ENCODE results near the gene FOXL3.

FOXL3 gene

GRCh38 chr7:302054-302992 is 12.4 kb downstream of the FOXL3 start:
- DNase-seq (ENCODE audit: low read depth) = no peak

GRCh38 chr7:303425-303824 is 13.5 kb downstream of the FOXL3 start:
- no peak for DNase-seq (ENCODE audit: low read depth)

GRCh38 chr7:303884-304573 is 14.1 kb downstream of the FOXL3 start:
- no peak for DNase-seq (ENCODE audit: low read depth)

GRCh38 chr7:304574-305409 is 14.8 kb downstream of the FOXL3 start:
- DNase-seq (ENCODE audit: low read depth) = no peak

- DNase-seq (ENCODE audit: low read depth) = no peak
Observed at GRCh38 chr7:305410-306151, 15.6 kb downstream of the FOXL3 start.

- no peak for DNase-seq (ENCODE audit: low read depth)
Observed at GRCh38 chr7:307970-308369, 18.0 kb downstream of the FOXL3 start.

GRCh38 chr7:309586-310228 is 19.7 kb downstream of the FOXL3 start:
- no peak for DNase-seq (ENCODE audit: low read depth)

GRCh38 chr7:311131-311680 is 21.2 kb downstream of the FOXL3 start:
- DNase-seq (ENCODE audit: low read depth) = no peak

- no peak for DNase-seq (ENCODE audit: low read depth)
Observed at GRCh38 chr7:311796-312195, 21.8 kb downstream of the FOXL3 start.

GRCh38 chr7:312424-312823 is 22.5 kb downstream of the FOXL3 start:
- DNase-seq (ENCODE audit: low read depth) = no peak

GRCh38 chr7:314853-315252 is 24.9 kb downstream of the FOXL3 start:
- no peak for DNase-seq (ENCODE audit: low read depth)

GRCh38 chr7:315516-316265 is 25.7 kb downstream of the FOXL3 start:
- no peak for DNase-seq (ENCODE audit: low read depth)

- DNase-seq (ENCODE audit: low read depth) = no peak
Observed at GRCh38 chr7:317643-318405, 27.9 kb downstream of the FOXL3 start.

- no peak for DNase-seq (ENCODE audit: low read depth)
Observed at GRCh38 chr7:318476-318875, 28.5 kb downstream of the FOXL3 start.

- DNase-seq (ENCODE audit: low read depth) = no peak
Observed at GRCh38 chr7:318878-319661, 29.1 kb downstream of the FOXL3 start.

GRCh38 chr7:320297-320696 is 30.3 kb downstream of the FOXL3 start:
- DNase-seq (ENCODE audit: low read depth) = no peak

- DNase-seq (ENCODE audit: low read depth) = peak; percentile 79
Observed at GRCh38 chr7:322111-322671, 32.2 kb downstream of the FOXL3 start.

GRCh38 chr7:322708-323111 is 32.7 kb downstream of the FOXL3 start:
- DNase-seq (ENCODE audit: low read depth) = no peak
